ENCODE results near the gene NACA2.

NACA2 gene

DNA sequence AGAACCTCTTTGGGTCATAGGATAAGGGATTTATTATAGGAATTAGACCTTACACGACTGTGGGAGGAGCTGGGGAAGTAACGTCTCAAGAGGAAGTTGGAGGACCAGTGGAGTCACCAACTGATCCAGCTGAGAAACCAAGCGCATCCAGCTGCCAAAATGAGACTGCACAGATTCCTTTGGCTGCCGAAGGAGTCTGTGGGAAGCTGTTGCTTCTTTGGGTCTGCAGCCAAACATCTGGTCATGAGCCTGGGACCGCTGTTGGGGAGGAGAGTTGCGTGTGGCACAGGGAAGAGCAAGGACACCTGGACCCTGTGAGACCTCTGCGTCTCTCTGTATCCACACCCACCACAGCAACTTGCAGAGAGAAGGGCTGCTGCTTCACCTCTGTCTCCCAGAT is 2.4 kb upstream of the NACA2 start:
- no peaks in the 10 kb centered on the region for H3K79me2 ChIP-seq (ENCODE audit: insufficient read depth, low read length)
- H2AFZ ChIP-seq (ENCODE audit: low read length), result no peak overlapping the region
- TF ChIP-seq CTCF (IDR thresholded peaks at IDR 0.05; ENCODE audit: low read length), result no peak
- no peak for TF ChIP-seq EZH2 (IDR thresholded peaks at IDR 0.05; ENCODE audit: borderline replicate concordance, low read length)
- H3F3A ChIP-seq (ENCODE audit: insufficient read depth, low read length), result no peaks in the 10 kb centered on the region
- H3K36me3 ChIP-seq (ENCODE audit: insufficient read depth, low read length), result no peaks in the 10 kb centered on the region
- no peaks in the 10 kb centered on the region for H3K9me2 ChIP-seq (ENCODE audit: low read depth, low read length)
- H3K4me3 ChIP-seq (ENCODE audit: low read depth, low read length, poor library complexity, severe bottlenecking), result no peak overlapping the region
- no peaks in the 10 kb centered on the region for H3K27me3 ChIP-seq (ENCODE audit: insufficient read depth, low read length)
- H3K27ac ChIP-seq (ENCODE audit: low read depth, low read length, poor library complexity, severe bottlenecking), result no peak overlapping the region
- H4K20me1 ChIP-seq (ENCODE audit: insufficient read depth, low read length), result no peaks in the 10 kb centered on the region
- H3K9me3 ChIP-seq (ENCODE audit: low read length), result no peaks in the 10 kb centered on the region
- no peak overlapping the region for H3K9ac ChIP-seq (ENCODE audit: low read length)
- H3K4me2 ChIP-seq (ENCODE audit: low read length), result no peak overlapping the region
- H3K4me1 ChIP-seq (ENCODE audit: insufficient read depth, low read length, severe bottlenecking), result peaks cover 2% of the 10 kb centered on the region

GRCh38 chr17:61591930-61592329 is 911 bp upstream of the NACA2 start:
- TF ChIP-seq EZH2 (IDR thresholded peaks at IDR 0.05; ENCODE audit: borderline replicate concordance, low read length) (no peak), CTCF (IDR thresholded peaks at IDR 0.05; ENCODE audit: low read length) (no peak)

DNA sequence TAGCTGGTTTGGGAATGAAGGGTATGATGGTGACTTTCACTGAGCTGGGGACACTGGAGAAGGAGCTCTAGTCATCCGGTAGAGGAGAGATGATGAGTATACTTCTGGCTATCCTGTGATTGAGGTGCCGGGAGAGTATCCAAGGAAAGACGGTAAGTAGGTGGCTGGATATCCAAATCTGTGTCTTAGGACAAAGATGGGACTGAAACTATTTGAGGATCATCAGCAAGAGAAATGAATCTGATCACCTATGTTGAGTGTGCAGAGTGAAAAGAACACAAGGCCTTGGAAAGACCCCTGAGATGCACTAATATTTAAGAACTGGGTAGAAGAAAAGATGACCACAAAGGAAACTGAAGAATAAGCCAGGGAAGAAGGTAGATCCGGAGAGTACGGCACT is 1.0 kb downstream of the NACA2 start:
- no peaks in the 10 kb centered on the region for H3K79me2 ChIP-seq (ENCODE audit: insufficient read depth, low read length)
- H3K27me3 ChIP-seq (ENCODE audit: insufficient read depth, low read length), result no peaks in the 10 kb centered on the region
- H3K9me2 ChIP-seq (ENCODE audit: low read depth, low read length), result no peaks in the 10 kb centered on the region
- no peaks in the 10 kb centered on the region for H3K36me3 ChIP-seq (ENCODE audit: insufficient read depth, low read length)
- no peak overlapping the region for H3K4me2 ChIP-seq (ENCODE audit: low read length)
- H3K9ac ChIP-seq (ENCODE audit: low read length), result no peak overlapping the region
- H3K4me1 ChIP-seq (ENCODE audit: insufficient read depth, low read length, severe bottlenecking), result peaks cover 11% of the 10 kb centered on the region
- no peak overlapping the region for H2AFZ ChIP-seq (ENCODE audit: low read length)
- no peaks in the 10 kb centered on the region for H3K9me3 ChIP-seq (ENCODE audit: low read length)
- no peaks in the 10 kb centered on the region for H4K20me1 ChIP-seq (ENCODE audit: insufficient read depth, low read length)
- no peak overlapping the region for H3K27ac ChIP-seq (ENCODE audit: low read depth, low read length, poor library complexity, severe bottlenecking)
- no peaks in the 10 kb centered on the region for H3F3A ChIP-seq (ENCODE audit: insufficient read depth, low read length)
- H3K4me3 ChIP-seq (ENCODE audit: low read depth, low read length, poor library complexity, severe bottlenecking), result no peak overlapping the region
- TF ChIP-seq EZH2 (IDR thresholded peaks at IDR 0.05; ENCODE audit: borderline replicate concordance, low read length), result no peak
- TF ChIP-seq CTCF (IDR thresholded peaks at IDR 0.05; ENCODE audit: low read length), result no peak

More at GRCh38 chr17:61591930-61592329, 911 bp upstream of the NACA2 start:
- no peak overlapping the region for H2AFZ ChIP-seq (ENCODE audit: low read length)
- no peaks in the 10 kb centered on the region for H3F3A ChIP-seq (ENCODE audit: insufficient read depth, low read length)
- H3K36me3 ChIP-seq (ENCODE audit: insufficient read depth, low read length), result no peaks in the 10 kb centered on the region
- H3K9ac ChIP-seq (ENCODE audit: low read length), result no peak overlapping the region
- H4K20me1 ChIP-seq (ENCODE audit: insufficient read depth, low read length), result no peaks in the 10 kb centered on the region
- no peaks in the 10 kb centered on the region for H3K9me2 ChIP-seq (ENCODE audit: low read depth, low read length)
- no peaks in the 10 kb centered on the region for H3K27me3 ChIP-seq (ENCODE audit: insufficient read depth, low read length)
- peaks cover 11% of the 10 kb centered on the region for H3K4me1 ChIP-seq (ENCODE audit: insufficient read depth, low read length, severe bottlenecking)
- H3K4me2 ChIP-seq (ENCODE audit: low read length), result no peak overlapping the region
- no peak overlapping the region for H3K27ac ChIP-seq (ENCODE audit: low read depth, low read length, poor library complexity, severe bottlenecking)
- H3K9me3 ChIP-seq (ENCODE audit: low read length), result no peaks in the 10 kb centered on the region
- H3K4me3 ChIP-seq (ENCODE audit: low read depth, low read length, poor library complexity, severe bottlenecking), result no peak overlapping the region
- H3K79me2 ChIP-seq (ENCODE audit: insufficient read depth, low read length), result no peaks in the 10 kb centered on the region

Data from OCI-LY1 (cell line).